Mucosa of stomach (tissue), 1 donor: ENCODE results near the gene ETV3.
"Not testable (repeated sequence)": the region's sequence is repeated elsewhere in the genome, so short reads cannot be mapped to it uniquely, and the experiment has no call there.

Source experiments
- H3K27me3 ChIP-seq: one replicate; pipeline ENCODE4 v1.7.0; 2013; ENCODE audit warnings: mild to moderate bottlenecking, low read length; ENCODE audit not compliant: control insufficient read depth, insufficient read depth
- H3K36me3 ChIP-seq: one replicate; pipeline ENCODE4 v1.7.0; 2013; ENCODE audit warnings: low read length; ENCODE audit not compliant: control insufficient read depth, insufficient read depth
- H3K4me1 ChIP-seq: one replicate; pipeline ENCODE4 v1.7.0; 2013; ENCODE audit warnings: mild to moderate bottlenecking, low read length; ENCODE audit not compliant: control insufficient read depth, insufficient read depth
- H3K4me3 ChIP-seq: one replicate; pipeline ENCODE4 v1.7.0; 2013; ENCODE audit warnings: low read length
- H3K9ac ChIP-seq: one replicate; pipeline ENCODE4 v1.7.0; 2013; ENCODE audit warnings: mild to moderate bottlenecking, low read length, moderate library complexity
- H3K9me3 ChIP-seq: one replicate; pipeline ENCODE4 v1.7.0; 2013; ENCODE audit warnings: mild to moderate bottlenecking, low read length, moderate library complexity; ENCODE audit not compliant: control insufficient read depth
- donor health status: Pancreatic carcinoma.

Gene ETV3

DNA sequence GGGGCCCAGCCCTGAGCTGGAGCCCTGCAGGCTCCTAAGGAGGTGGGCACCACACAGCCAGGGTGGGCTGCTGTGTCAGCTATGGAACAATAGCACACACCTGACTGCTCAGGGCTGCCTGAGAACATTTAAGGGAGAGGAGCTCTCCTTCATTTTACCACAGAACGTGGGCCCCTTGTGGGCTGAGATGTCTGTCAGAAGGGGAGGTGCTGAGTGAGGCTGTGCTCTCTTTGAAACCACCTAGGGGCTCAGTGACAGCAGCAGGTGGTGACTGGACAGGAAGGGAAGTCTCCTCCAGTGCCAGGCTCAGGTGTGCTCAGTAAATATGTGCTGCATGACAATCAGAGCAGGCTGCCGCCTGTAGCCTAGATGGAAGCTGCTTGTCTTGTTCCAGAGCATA, 35.0 kb upstream of the ETV3 start:
- not testable (repeated sequence) for H3K27me3 ChIP-seq, H3K9ac ChIP-seq, H3K4me1 ChIP-seq, H3K36me3 ChIP-seq, H3K4me3 ChIP-seq, H3K9me3 ChIP-seq

- H3K9ac ChIP-seq, H3K9me3 ChIP-seq, H3K27me3 ChIP-seq, H3K4me1 ChIP-seq, H3K36me3 ChIP-seq, H3K4me3 ChIP-seq: not testable (repeated sequence)
These were observed 34.4 kb upstream of the ETV3 start for GRCh38 chr1:157172591-157172990.

- H3K4me1 ChIP-seq, H3K4me3 ChIP-seq: not testable (repeated sequence)
These were observed 33.8 kb upstream of the ETV3 start for GRCh38 chr1:157171903-157172503.

DNA sequence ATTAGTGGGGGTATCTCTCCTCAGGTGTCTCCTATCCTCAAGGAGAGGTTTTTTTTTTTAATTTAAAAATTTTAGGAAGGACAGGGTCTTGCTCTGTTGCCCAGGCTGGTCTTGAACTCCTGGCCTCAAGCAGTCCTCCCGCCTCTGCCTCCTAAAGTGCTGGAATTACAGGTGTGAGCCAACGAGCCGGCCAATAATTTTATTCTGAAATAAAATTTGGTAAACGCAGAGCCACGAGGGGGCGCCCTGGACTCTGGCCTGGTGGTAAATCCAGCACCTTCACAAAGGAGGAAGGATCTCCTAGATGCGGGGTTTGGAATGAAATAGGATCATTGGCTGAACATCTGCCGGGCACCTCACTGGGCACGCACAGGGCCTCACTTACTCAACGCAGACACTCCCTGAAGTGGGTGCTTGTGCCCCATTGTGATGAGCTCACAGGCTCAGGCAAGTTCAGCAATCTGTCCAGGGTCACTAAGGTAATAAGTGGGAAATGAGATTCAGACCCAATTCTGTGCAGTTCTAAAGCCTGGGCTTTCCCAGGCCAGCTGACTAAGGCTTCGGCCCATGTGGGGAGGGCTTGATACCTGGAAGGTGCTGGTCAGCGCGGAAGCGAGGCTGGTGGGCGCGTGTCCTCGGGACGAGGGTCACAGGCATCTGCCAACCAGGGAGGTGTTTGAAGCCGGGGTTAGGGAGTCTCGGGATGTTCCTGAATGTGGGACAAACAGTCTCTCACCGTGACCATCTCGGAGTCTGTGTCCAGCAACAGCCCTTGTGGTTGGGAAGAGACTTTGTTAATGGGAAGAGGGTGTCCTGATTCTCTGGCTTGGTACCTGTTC, 32.7 kb upstream of the ETV3 start:
- H3K4me3 ChIP-seq: no peak overlapping the region
- H3K27me3 ChIP-seq: no peaks in the 10 kb centered on the region
- no peak overlapping the region for H3K9ac ChIP-seq
- no peaks in the 10 kb centered on the region for H3K4me1 ChIP-seq
- H3K36me3 ChIP-seq: no peaks in the 10 kb centered on the region
- H3K9me3 ChIP-seq: no peaks in the 10 kb centered on the region

More at GRCh38 chr1:157171903-157172503, 33.8 kb upstream of the ETV3 start:
- not testable (repeated sequence) for H3K9ac ChIP-seq, H3K36me3 ChIP-seq, H3K27me3 ChIP-seq, H3K9me3 ChIP-seq

GRCh38 chr1:157168015-157168414, 29.8 kb upstream of the ETV3 start:
- Histone ChIP-seq H3K27me3 (peaks cover 9% of the 10 kb centered on the region), H3K4me3 (no peak overlapping the region), H3K9ac (no peak overlapping the region), H3K4me1 (peaks cover 4% of the 10 kb centered on the region), H3K9me3 (no peaks in the 10 kb centered on the region), H3K36me3 (no peaks in the 10 kb centered on the region)

GRCh38 chr1:157167437-157167836, 29.2 kb upstream of the ETV3 start:
- H3K9ac ChIP-seq: no peak overlapping the region
- H3K9me3 ChIP-seq: no peaks in the 10 kb centered on the region
- H3K36me3 ChIP-seq: no peaks in the 10 kb centered on the region
- H3K27me3 ChIP-seq: peaks cover 9% of the 10 kb centered on the region
- no peak overlapping the region for H3K4me3 ChIP-seq
- peaks cover 4% of the 10 kb centered on the region for H3K4me1 ChIP-seq

DNA sequence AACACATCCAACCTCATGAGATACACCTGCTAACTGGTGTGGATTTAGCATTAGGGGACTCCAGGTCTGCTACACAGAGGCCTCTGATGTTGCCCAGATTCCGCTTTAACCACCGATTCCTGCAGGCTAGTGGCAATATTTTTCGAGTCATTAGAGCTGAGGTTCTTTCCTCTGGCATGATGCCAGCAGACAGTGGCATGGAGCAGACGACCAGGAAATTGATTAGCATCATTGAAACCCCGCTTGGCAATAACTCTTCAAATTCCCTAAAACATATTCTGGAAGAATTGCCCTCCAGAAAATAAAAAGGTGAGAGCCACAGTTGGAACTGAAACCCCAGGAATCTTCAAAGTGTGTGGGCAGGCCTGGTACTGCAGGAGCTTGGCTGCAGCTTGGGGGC, 28.4 kb upstream of the ETV3 start:
- H3K9me3 ChIP-seq: no peaks in the 10 kb centered on the region
- no peaks in the 10 kb centered on the region for H3K36me3 ChIP-seq
- peaks cover 9% of the 10 kb centered on the region for H3K27me3 ChIP-seq
- no peak overlapping the region for H3K9ac ChIP-seq
- H3K4me3 ChIP-seq: no peak overlapping the region
- peaks cover 4% of the 10 kb centered on the region for H3K4me1 ChIP-seq

DNA sequence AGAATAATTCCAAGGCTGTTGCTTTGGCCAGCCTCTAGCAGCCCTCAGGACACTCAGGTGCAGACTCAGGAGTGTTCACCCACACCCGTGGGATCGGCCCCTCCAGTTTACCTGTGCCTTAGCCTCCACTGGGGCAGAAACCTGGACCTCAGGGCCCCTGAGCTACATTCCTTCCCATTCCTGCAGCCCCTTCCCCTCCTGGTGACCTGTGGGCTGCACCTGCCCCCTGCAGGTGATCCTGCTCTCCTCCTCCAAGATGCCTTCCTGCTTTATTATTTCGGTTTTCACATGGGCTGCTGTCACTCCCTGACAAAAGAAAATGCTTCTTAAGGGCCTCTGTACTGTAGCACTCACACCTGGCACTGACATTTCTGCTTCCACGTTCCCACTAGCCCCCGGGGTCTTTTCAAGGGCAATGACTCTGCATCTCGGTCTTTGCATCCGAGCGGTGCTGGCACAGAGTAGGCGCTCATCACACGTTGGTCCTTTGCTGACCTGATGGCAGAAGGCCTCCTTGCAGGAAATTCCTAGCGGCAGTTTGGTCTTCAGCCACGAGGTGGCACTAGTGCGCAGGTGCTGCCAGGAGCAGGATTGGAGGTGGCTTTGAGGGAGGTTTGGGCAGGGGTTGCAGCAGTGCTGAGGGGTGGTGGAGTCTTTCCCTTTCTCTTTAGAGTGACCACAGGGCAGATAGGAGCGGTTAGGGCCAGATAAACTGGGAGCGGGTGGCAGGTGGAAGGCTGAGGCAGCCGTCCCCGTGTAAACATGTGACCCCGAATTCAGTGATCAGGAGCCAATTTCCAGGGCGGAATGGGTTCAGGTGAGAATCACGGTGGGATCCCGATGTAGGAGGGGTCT, 25.3 kb upstream of the ETV3 start:
- Histone ChIP-seq H3K4me1 (peaks cover 4% of the 10 kb centered on the region), H3K9me3 (no peaks in the 10 kb centered on the region), H3K9ac (peak overlapping the region; percentile 23), H3K27me3 (peaks cover 9% of the 10 kb centered on the region), H3K4me3 (no peak overlapping the region), H3K36me3 (no peaks in the 10 kb centered on the region)

DNA sequence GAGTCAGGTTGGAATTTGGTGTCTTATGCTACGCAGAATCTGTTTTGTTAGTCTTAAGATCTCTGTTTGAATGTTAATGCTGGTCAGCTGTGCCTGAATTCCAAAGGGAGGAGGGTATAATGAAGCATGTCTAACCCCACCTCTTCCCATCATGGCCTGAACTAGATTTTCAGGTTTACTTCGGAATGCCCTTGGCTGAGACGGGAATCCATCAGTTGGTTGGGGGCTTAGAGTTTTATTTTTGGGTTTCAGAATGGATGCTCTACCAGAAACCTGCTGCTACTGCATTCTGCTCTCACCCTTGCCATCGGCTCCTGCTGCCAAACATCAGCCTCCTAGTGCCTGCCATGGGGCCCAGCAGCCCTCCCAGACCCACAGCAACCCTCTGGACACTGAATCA, 24.1 kb upstream of the ETV3 start:
- peaks cover 4% of the 10 kb centered on the region for H3K4me1 ChIP-seq
- no peak overlapping the region for H3K4me3 ChIP-seq
- H3K36me3 ChIP-seq: no peaks in the 10 kb centered on the region
- no peak overlapping the region for H3K9ac ChIP-seq
- peaks cover 9% of the 10 kb centered on the region for H3K27me3 ChIP-seq
- no peaks in the 10 kb centered on the region for H3K9me3 ChIP-seq

DNA sequence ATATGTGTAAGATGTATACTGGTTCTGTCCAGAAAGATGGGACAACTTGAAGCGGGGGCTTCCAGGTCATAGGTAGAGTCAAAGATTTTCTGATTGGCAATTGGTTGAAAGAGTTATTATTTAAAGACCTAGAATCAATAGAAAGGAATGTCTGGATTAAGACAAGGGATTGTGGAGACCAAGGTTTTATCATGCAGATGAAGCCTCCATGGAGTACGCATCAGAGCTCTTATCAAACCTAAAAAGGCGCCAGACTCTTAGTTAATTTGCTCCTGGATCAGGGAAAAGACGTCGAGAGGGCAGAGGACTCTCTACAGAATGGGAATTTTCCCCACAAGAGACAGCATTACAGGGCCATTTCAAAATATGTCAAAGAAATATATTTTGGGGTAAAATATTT, 23.7 kb upstream of the ETV3 start:
- H3K27me3 ChIP-seq: peaks cover 9% of the 10 kb centered on the region
- no peak overlapping the region for H3K9ac ChIP-seq
- H3K9me3 ChIP-seq: no peaks in the 10 kb centered on the region
- H3K4me3 ChIP-seq: no peak overlapping the region
- peaks cover 4% of the 10 kb centered on the region for H3K4me1 ChIP-seq
- no peaks in the 10 kb centered on the region for H3K36me3 ChIP-seq

GRCh38 chr1:157158967-157159366, 20.8 kb upstream of the ETV3 start:
- Histone ChIP-seq H3K4me3 (no peak overlapping the region), H3K9me3 (no peaks in the 10 kb centered on the region), H3K27me3 (peaks cover 4% of the 10 kb centered on the region), H3K4me1 (peaks cover 27% of the 10 kb centered on the region), H3K9ac (no peak overlapping the region), H3K36me3 (no peaks in the 10 kb centered on the region)
